H54 (cell line): Measurements from ENCODE around the gene MEGF9.

ENCODE experiments used
- DNase-seq: peaks from one replicate; pipeline ENCODE4 v3.0.0; 2011; ENCODE audit warnings: low spot score, mixed read lengths; ENCODE audit not compliant: insufficient read length
- FAIRE-seq: peaks from 3 replicates; lab custom pipeline; 2011; peaks lifted over from hg19 to GRCh38; lab: Jason Lieb, UNC
- POLR2A ChIP-seq: IDR thresholded peaks from 2 replicates; pipeline ENCODE4 v1.6.1; 2011; ENCODE audit warnings: low read depth, mild to moderate bottlenecking, low read length

The MEGF9 gene

DNA sequence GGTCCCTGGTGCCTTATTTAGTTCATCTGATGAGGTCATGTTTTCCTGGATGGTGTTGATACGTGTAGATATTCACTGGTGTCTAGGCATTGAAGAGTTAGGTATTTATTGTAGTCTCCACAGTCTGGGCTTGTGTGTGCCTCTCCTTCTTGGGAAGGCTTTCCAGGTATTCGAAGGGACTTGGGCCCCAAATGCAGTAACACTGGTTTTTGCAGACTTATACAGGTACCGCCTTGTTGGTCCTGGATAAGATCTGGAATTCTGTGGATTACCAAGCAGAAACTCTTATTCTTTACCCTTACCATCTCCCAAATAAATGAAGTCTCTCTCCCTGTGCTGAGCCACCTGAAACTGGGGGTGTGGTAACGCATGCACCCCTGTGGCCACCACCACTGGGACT lies 34.1 kb downstream of the MEGF9 start:
- TF ChIP-seq POLR2A = no peak
- FAIRE-seq = no peak
- no peak for DNase-seq

DNA sequence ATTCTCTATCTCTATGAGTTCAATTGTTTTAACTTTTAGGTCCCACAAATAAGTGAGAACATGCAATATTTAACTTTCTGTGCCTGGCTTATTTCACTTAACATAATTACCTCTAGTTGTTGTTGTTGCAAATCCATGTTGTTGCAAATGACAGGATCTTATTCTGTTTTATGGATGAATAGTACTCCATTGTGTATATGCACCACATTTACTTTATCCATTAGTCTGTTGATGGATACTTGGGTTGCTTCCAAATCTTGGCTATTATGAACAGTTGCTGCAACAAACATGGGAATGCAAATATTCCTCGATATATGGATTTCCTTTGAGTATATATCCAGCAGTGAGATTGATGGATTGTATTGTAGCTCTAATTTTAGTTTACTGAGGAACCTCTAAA lies 36.3 kb downstream of the MEGF9 start:
- TF ChIP-seq POLR2A = no peak
- DNase-seq = no peak
- peak; percentile 84 for FAIRE-seq

GRCh38 chr9:120676767-120677402 lies 37.4 kb downstream of the MEGF9 start:
- DNase-seq = no peak
- peak; percentile 84 for FAIRE-seq
- TF ChIP-seq POLR2A = no peak

DNA sequence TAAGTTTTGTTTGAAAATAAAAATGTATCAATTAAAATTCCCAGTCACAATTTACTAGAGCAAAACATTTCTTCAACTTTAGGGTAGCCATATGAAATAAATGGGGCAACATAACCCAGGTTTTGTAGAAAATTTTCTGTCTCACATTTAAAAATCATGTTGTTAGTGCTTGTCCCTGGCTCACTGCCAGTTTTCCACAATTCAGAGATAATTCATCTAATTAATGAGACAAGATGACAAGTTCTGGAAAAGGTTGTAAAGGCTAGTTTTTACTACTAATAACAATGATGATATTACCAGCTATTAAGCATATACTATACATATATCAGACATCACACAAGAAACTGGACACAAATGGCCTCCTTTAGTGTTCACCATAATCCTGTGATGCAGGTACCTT lies 45.9 kb downstream of the MEGF9 start:
- TF ChIP-seq POLR2A = no peak
- no peak for FAIRE-seq

DNA sequence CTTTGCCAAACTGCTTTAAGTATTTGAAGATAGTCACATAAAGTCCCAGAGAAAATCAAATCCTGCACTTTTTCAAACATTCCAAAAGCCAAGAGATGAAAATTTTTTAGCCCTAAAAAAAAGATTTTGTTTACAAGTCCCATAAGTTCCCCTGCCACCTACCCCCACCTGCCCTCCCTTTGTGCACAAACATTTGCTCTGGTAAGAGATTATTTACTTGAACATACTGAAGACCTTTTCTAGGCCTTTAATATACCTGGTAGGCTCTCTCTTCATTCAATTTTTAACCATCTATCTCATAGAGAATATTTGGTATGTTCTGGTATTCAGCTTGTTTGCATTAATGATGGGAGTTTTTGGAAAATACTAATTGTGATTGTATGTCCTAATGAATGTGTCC lies 50.3 kb downstream of the MEGF9 start:
- TF ChIP-seq POLR2A = no peak
- no peak for DNase-seq
- FAIRE-seq = no peak

More for the DNA sequence above, 45.9 kb downstream of the MEGF9 start:
- DNase-seq = no peak

GRCh38 chr9:120663380-120663779 lies 50.9 kb downstream of the MEGF9 start:
- FAIRE-seq = no peak
- no peak for DNase-seq
- TF ChIP-seq POLR2A = no peak

DNA sequence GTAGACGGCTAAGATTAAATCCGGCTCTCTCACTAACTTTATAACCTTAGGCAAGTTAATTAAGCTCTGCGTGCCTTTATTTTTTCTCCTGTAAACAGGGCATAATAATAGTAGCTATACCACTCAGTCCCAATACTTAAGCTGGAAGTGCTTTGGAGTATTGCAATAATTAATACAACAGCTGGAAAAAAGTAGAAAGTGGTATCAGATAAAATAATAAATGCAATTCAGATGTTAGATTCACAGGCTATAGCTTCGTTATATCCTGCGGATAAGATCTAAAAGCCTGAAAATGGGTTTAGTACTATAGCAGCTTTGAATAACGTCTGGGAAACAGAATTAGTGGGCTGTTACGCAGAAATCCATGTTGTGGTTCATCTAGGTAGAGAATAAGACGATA lies 51.8 kb downstream of the MEGF9 start:
- no peak for DNase-seq
- TF ChIP-seq POLR2A = no peak
- FAIRE-seq = no peak

GRCh38 chr9:120659676-120660075 lies 54.6 kb downstream of the MEGF9 start:
- FAIRE-seq (no peak), DNase-seq (no peak)
- no peak for TF ChIP-seq POLR2A

GRCh38 chr9:120659209-120659608 lies 55.1 kb downstream of the MEGF9 start:
- DNase-seq (no peak), FAIRE-seq (no peak)
- no peak for TF ChIP-seq POLR2A

- peak; percentile 37 for DNase-seq
- TF ChIP-seq POLR2A = no peak
- peak; percentile 100 for FAIRE-seq
These were observed 59.2 kb downstream of the MEGF9 start for GRCh38 chr9:120655005-120655622.

- FAIRE-seq (no peak), DNase-seq (no peak)
- no peak for TF ChIP-seq POLR2A
These were observed 60.0 kb downstream of the MEGF9 start for GRCh38 chr9:120654272-120654671.

- DNase-seq (no peak), FAIRE-seq (no peak)
- no peak for TF ChIP-seq POLR2A
These were observed 60.5 kb downstream of the MEGF9 start for GRCh38 chr9:120653762-120654161.

- FAIRE-seq (peak; percentile 88), DNase-seq (no peak)
- no peak for TF ChIP-seq POLR2A
These were observed 61.3 kb downstream of the MEGF9 start for GRCh38 chr9:120652934-120653333.

DNA sequence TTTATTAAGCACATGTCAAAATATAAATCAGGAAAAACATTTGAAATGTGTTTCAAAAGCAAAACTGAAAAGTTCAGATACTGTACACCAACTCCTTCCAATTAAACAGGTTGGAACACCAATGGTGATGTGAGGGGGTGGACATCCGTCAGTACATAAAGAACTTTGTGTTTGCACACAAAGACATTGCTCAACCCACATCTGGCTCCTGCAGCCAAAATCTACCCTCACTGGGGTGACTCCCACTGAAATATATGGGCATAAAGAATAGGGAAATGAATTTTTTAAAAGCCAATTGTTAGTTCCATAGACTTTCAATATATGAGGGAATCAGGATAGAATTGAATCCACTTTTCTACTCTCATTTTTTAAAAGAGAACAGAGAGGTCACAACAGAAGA lies 63.9 kb downstream of the MEGF9 start:
- no peak for TF ChIP-seq POLR2A
- FAIRE-seq = peak; percentile 92
- no peak for DNase-seq

- TF ChIP-seq POLR2A = no peak
- no peak for DNase-seq
- no peak for FAIRE-seq
These were observed 65.6 kb downstream of the MEGF9 start for GRCh38 chr9:120648581-120649197.
